ENCODE measurements around the gene PLAAT2.
"Not testable (repeated sequence)": the region's sequence is repeated elsewhere in the genome, so short reads cannot be mapped to it uniquely, and the experiment has no call there.

The PLAAT2 gene

GRCh38 chr11:63563201-63564055 is at the start of gene PLAAT2:
PLAAT2 (minus strand) TSS chr11:63563379; CDS start chr11:63563324, 55 bp downstream.
- DNase-seq: no peak

GRCh38 chr11:63612181-63612580 is 49.0 kb upstream of the PLAAT2 start:
- no peak for DNase-seq

- DNase-seq: no peak
These were observed 48.2 kb upstream of the PLAAT2 start for GRCh38 chr11:63611395-63611747.

- no peak for DNase-seq
These were observed 47.6 kb upstream of the PLAAT2 start for GRCh38 chr11:63610604-63611394.

- DNase-seq: no peak
These were observed 46.9 kb upstream of the PLAAT2 start for GRCh38 chr11:63609971-63610580.

GRCh38 chr11:63609536-63609935 is 46.4 kb upstream of the PLAAT2 start:
- no peak for DNase-seq

- no peak for DNase-seq
These were observed 45.5 kb upstream of the PLAAT2 start for GRCh38 chr11:63608353-63609345.

- DNase-seq: no peak
These were observed 40.0 kb upstream of the PLAAT2 start for GRCh38 chr11:63603180-63603518.

- DNase-seq: not testable (repeated sequence)
These were observed 39.4 kb upstream of the PLAAT2 start for GRCh38 chr11:63602290-63603179.

- DNase-seq: no peak
These were observed 36.3 kb upstream of the PLAAT2 start for GRCh38 chr11:63599211-63600122.

- no peak for DNase-seq
These were observed 35.4 kb upstream of the PLAAT2 start for GRCh38 chr11:63598556-63598955.

- no peak for DNase-seq
These were observed 32.1 kb upstream of the PLAAT2 start for GRCh38 chr11:63595296-63595695.

- no peak for DNase-seq
These were observed 29.8 kb upstream of the PLAAT2 start for GRCh38 chr11:63592975-63593395.

GRCh38 chr11:63590024-63590788 is 27.0 kb upstream of the PLAAT2 start:
- DNase-seq: no peak

- no peak for DNase-seq
These were observed 25.8 kb upstream of the PLAAT2 start for GRCh38 chr11:63589000-63589399.

- DNase-seq: no peak
These were observed 23.4 kb upstream of the PLAAT2 start for GRCh38 chr11:63586451-63587166.

GRCh38 chr11:63583357-63583677 is 20.1 kb upstream of the PLAAT2 start:
- DNase-seq: no peak

- not testable (repeated sequence) for DNase-seq
These were observed 18.0 kb upstream of the PLAAT2 start for GRCh38 chr11:63581224-63581623.

GRCh38 chr11:63578882-63579281 is 15.7 kb upstream of the PLAAT2 start:
- not testable (repeated sequence) for DNase-seq

All from activated naive CD4-positive, alpha-beta T cell treated with anti-CD3 and anti-CD28 coated beads, Interleukin-2, amount 50 U/mL, for 16 hours (primary cell).